GM21786 (cell line): ENCODE data around the gene LRRC32.

Experiments
- ATAC-seq: cut with Tn5 transposase; IDR thresholded peaks from one replicate; pipeline ENCODE4 v1.9.1; 2021; ENCODE audit not compliant: unreplicated experiment

The LRRC32 gene

GRCh38 chr11:76680518-76681425 lies 10.2 kb upstream of the LRRC32 start:
- no peak for ATAC-seq

DNA sequence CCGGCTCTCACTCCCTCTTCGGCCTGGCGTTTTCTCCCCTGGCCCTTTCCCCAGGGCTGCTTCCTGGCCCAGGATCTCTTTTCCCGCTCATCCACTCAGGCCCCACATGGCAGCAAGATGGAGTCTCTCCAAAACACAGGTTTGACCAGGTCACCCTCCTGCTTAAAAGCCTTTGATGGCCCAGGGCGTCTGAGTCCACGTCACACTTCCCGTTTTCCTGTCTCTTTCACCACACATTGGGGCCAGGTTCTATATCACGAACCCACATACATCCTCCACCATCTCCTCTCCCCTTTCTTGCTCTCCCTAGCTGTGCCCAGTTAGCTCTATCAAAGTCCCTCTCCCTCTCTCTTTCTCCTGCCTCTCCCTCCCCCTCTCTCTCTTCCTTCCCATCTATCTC lies 7.8 kb upstream of the LRRC32 start:
- no peak for ATAC-seq

- ATAC-seq = no peak
Measured at GRCh38 chr11:76677458-76677765, 6.9 kb upstream of the LRRC32 start.

DNA sequence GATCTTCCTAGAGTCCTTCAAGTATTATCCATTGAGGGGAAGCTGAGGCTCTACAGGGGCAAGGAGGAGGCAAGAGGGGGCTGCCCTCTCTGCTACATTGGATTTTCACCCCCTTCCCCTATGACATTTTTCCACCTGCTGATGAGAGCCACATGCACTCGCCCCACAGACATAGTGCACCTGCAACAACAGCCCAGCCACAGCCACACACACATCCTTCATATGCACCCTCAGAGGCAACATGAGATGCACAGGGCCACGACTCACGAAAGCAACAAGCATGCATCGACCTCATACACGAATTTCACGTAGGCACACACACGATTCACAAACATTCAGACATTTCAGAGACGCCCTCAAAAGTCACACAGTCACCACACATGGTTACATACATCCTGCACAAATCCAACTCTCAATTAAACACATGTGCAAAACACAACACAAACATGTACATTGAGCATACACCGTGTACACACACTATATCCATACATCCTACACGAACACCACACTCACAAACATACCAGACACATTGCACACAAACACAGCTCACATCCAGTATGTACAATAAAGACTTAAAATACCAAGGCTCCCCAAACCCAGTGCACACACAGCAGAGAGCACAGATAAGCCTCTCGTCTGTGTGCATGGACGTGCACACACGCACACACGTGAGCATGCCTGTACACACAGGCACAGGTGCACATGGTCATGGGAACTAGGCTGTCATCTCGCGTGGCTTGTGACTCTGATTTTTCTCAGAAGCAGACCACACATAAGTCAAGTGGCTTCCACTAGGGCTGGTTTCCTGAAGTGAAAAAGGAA lies 6.3 kb upstream of the LRRC32 start:
- ATAC-seq = no peak

DNA sequence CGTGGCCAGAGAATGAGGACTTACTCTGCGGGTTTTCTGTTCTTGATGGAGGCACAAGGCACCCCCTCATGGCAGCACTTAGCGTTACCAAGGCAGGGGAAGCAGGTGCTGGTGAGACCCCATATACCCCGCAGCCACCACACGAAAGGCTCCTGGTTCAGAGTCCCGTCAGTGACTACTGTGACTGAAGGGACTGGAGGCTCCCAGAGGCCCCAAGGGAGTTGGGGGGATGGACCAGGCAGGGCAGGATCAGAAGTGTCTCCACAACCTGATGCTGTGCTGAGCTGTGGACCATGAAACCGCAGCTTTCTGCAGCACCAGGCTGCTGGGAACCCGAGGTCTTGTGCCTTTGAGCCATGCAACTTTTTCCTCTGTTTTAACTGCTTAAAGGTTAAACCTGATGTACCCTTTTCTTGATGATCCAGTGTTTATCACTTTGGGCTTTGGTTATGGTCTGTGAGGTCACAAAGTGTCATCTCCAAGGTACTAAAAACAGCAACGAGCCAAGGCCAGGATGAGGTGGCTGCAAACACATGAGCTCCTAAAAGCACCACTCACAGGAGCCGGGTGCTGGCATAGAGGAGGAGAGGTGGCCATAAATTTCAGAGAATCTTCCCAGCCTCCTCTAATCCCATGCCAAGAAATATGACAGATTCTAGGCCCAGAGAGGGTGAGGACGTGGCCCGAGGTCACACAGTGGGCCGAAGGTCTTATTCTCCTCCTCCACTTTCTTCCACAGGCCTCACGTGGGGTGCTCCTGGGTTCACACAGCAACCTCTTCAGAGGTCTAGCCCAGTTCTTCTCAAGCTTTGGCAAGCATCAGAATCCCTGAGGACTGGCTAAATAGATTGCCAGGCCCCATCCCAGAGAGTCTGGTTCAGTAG lies 4.2 kb upstream of the LRRC32 start:
- ATAC-seq = peak; percentile 37

DNA sequence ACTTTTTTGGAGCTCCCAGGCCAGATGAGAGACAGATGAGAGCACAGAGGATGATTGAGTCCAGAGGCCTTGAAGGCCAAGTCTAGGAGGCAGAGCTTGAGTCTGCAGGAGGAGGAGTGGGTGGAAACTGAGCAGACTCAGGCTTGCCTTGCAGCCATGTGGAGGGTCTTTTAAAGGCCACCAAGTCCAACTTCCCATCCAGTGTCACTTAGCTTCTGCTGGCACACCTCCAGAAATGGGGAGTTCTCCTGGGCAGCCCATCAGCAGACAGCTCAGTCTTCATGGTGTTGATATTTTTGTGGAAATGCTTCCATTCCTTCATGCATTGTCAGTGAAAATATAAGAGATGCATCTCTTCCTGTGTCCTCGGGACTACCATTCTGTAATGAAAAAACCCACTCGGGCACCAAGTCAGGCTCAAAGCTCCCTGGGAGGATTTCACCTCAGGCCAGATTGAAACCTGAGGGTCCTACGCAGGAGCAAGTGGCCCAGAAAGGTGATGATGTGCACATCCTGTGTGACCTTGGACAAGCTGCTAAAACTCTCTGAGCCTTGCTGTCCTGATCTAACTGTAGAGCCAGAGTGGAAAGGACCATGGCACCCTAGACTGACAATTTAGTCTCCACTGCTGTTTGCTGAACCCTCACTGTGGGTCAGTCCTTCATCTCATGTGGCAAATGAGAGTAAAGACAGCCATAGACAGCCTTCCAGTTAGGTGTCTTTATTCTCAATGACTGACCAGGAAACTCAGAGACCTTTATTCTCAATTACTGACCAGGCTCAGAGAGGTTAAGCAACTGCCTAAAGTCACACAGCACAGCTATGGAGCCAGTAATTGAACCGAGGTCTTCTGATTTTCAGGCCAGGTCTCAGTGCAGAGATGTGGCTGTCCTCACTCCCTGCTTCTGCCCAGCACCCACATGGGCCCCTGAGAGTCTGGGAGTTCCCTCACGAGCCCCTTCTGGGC lies 2.9 kb upstream of the LRRC32 start:
- ATAC-seq = no peak

DNA sequence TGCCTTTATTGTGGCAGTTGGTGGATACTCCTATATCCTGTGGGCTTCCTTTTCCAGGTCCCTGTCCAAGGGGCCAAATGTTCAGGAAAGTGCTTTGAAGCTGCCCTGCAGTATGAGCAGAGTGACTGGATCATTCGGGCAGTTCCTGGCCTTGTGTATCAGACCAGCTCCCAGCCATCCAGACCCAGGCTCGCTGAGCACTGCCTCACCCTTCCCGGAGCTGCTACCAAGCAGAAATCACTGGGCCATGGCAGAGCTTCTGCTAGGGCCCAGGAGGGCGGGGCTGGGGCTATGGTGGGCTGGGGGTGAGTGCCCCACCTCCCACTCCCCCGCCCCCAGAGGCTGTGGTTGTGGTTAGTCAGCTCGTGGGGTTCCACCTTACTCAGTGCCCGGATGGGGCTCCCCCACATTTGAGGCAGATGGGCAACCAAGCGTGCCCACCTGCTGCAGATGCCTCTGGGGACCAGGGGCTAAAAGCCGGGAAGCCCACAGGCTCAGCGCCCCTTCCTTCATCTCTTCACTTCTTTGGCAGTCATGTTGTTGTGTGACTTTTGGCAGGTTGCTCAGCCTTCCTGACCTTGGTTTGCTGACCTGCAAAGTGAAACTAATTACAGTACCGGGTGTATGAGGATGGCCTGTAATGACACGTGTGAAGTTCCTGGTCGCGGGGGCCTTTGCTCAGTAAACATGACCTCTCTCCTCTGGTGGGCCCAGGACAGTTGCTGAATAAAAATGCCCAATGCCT lies 2.1 kb upstream of the LRRC32 start:
- ATAC-seq = peak; percentile 64

DNA sequence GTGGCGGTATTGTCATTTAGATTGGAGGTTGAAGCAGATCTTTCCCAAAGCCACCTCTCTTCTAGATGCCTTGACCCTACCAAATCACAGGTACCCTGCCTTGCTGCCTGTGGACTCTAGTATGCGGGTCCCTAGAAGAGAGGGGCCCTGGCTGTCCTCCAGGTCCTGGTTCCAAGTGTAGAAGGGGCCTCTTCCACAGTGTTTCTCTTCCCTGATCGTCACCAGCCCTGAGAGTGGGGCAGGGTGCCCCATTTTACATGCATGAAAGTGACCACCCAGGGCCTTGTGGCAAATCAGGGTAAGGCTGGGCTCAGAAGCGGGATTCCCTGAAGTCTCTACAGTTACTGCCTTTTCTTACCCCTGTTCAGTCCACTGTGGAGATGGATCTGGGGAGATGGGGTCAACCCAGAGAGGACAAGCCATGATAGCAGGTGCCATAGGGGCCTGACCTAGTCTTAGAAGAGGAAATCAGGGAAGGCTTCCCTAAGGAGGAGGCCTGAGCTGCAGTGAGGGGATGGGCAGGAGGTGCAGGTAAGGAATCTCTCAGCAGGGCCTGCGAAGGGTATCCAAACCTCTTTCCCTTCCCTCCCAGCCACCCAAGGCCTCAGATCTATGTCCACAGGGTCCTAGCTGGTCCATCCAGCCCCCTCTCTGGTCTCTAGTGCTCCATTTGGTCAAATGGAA lies 1.2 kb upstream of the LRRC32 start:
- no peak for ATAC-seq

DNA sequence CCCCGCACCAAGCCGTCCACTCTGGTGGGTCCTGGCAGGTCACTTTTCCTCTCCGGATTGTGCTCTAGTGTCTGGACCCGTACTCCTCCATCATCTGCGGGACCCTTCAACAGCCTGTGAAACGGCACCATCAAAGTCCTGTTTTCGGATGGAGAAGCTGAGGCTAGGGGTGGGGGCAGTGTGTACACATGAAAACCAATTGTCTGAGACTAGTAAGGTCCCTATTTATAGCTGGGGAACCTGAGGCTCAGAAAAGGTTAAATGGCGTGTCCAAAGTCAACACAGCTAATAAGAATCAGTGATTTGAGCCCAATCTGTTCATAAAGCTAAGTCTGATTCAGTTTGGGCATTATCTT lies 668 bp upstream of the LRRC32 start:
- no peak for ATAC-seq

GRCh38 chr11:76669901-76670484 lies 554 bp downstream of the LRRC32 start:
- ATAC-seq = no peak

- ATAC-seq = no peak
Measured at GRCh38 chr11:76668362-76669155, 2.0 kb downstream of the LRRC32 start.

DNA sequence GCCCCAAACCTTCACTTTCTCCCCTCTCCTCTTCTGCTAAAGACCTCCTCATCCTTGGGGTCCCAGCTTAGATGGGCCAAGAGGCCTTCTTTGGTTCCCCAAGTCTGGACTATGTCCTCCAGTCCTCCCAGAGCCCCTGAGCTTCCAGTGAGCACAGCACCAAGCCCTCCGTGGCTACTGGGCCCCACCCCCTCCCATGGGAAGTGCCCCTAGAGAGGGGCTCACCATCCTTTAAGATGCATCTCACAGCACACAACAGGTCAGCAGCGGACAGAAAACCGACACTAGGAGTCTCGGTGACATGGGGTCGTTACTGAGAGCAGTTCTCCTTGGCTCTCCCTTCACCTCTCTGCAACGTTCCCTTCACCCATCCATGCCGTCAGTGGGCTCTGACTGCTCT lies 2.7 kb downstream of the LRRC32 start:
- no peak for ATAC-seq

DNA sequence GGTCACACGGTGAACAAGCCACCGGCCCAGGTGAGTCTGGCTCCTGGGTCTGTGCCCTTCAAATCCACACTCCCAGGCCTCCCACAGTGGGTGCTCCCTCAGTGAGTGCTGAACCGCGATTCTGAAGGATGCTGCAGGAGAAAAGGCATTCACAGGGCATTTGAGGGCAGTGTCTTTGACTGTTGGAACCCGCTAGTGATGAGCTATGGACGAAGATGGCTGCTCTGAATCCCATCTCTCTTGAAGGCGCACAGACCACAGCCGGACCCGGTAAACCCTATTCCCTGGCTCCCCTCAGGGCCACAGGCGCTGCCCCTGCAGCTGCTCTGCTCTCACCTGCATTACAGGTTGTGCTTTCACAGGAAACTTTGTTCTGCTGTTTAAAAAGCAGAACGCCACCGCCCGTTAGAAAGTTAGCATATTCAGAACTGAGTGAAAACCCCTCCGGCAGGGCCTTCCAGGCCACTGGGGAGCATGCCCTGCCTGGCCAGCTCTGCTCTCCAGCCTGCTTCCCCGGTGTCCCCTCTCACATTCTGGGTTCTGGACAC lies 3.2 kb downstream of the LRRC32 start:
- no peak for ATAC-seq

- ATAC-seq = no peak
Measured at GRCh38 chr11:76666830-76667229, 3.7 kb downstream of the LRRC32 start.

GRCh38 chr11:76666408-76666807 lies 4.1 kb downstream of the LRRC32 start:
- ATAC-seq = peak; percentile 70

DNA sequence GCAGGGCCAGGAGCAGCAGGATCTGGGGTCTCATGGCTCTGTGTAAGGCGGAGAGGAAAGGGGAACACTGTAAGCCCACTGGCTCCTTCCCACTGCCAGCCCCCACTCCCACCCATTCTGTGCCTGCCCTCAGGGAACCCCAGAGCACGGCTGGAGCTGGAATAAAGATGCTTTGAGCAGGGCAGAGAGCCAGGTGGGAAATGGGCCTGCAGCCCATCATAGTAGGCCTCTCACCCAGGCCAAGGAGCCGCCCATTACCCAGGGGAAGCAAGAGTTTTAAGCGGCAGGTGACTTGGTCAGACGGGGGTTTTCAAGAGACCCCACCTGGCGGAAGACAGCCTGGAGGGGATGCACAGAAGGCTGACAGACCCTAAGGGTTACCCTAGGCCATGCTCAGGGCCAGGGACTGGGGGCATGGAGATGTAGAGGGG lies 4.6 kb downstream of the LRRC32 start:
- no peak for ATAC-seq

DNA sequence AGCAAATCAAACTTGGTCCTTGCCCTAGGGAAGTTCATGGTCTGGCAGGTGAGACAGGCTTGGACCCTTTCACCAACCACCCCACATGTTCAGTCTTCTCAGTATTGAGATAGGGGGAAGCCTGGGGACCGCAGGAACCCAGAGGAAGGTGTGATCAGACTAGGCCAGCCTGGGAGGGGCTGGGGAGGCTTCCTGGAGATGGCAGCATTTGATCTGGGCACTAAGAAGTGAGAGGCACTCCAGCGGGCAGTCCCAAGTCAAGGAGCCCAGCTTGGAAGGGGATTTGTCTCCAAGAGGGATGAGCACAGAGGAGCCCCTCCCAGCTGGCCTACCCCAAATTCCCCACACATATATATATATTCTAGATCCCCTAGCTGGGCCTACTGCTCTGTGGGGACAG lies 5.4 kb downstream of the LRRC32 start:
- ATAC-seq = no peak
